Neuron (in vitro differentiated cells): ENCODE results near the gene CPNE5.

Experiments
- H2AFZ ChIP-seq: one replicate; pipeline ENCODE4 v1.6.1; 2013; ENCODE audit warnings: low read depth, mild to moderate bottlenecking, inconsistent platforms, low read length, moderate library complexity
- H3K27me3 ChIP-seq: one replicate; pipeline ENCODE4 v1.6.1; 2013; ENCODE audit warnings: low read length; ENCODE audit not compliant: insufficient read depth
- H3K36me3 ChIP-seq: one replicate; pipeline ENCODE4 v1.6.1; 2013; ENCODE audit warnings: low read length; ENCODE audit not compliant: insufficient read depth
- H3K4me1 ChIP-seq: one replicate; pipeline ENCODE4 v1.6.1; 2013; ENCODE audit warnings: low read length; ENCODE audit not compliant: insufficient read depth
- H3K4me3 ChIP-seq: 2 replicates; pipeline ENCODE4 v1.5.1; 2013; ENCODE audit warnings: mild to moderate bottlenecking, low read length, moderate library complexity
- H3K9me3 ChIP-seq: one replicate; pipeline ENCODE4 v1.6.1; 2013; ENCODE audit warnings: low read length

The CPNE5 gene

DNA sequence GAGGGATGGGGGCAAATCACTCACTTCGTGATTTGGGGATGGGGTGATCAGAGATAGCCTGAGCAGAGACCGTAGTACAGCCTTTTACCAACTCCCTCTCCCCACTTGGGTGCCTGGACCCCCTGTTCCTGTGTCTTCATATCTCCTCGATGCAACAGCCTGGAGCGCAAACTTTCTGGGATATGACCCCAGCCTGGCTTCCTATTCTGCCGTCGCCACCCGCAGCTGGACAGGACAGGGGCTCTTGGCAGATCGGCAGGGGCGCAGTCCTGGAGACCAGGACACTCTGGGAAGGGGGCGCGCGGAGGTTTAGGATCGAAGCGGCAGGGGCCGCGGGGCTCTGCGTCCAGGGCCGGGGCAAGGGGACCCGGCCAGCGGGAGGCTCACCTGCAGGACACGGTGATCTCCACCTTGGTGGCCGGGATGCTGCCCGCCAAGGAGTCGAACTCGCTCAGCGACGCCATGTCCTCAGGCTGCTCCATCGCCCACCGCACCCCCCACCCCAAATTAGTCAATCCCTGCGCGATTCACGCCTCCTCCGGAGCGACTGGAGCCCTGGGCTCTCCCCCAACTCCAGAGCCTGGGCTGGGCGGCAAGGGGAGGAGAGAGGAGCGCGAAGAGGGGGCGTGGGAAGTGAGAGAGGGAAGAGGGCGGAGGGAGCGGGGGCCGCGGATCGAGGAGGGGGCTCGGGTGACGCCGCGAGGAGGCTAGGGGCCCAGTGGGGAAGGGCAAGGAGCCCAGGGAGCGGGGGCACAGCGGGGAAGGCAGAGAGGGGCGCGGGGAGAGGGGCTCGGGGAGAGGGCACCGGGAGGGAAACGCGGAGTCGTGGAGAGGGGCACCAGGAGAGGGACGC is at the start of gene CPNE5:
Gene CPNE5, minus strand, starts transcription at position 549 of the 853 bp plus-strand sequence. Its CDS starts 67 bp downstream, at position 482.
- Histone ChIP-seq H2AFZ (peak within 1 kb of the TSS; percentile 37), H3K4me1 (peaks cover 20% of the 10 kb centered on the region), H3K27me3 (peaks cover 38% of the 10 kb centered on the region), H3K9me3 (no peaks in the 10 kb centered on the region), H3K36me3 (no peaks in the 10 kb centered on the region), H3K4me3 (peak within 1 kb of the TSS; percentile 41)

DNA sequence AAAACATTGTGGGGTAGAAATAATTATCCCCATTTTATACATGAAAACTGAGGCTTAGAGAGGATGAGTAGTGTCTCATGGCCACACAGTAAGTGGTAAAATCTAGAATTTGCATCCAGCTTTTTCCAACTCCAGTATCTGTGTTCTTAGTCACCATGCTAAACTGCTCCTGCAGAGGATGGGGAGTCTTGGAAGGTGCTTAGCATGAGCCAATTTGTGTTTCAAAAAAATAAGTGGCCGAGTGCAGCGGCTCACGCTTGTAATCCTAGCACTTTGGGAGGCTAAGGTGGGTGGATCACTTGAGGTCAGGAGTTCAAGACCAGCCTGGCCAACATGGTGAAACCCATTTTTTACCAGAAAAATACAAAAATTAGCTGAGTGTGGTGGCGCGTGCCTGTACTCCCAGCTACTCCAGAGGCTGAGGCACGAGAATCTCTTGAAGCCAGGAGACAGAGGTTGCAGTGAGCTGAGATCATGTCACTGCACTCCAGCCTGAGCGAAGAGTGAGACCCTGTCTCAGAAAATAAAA is 48.9 kb upstream of the CPNE5 start:
- Histone ChIP-seq H3K9me3 (no peaks in the 10 kb centered on the region), H3K4me3 (no peak overlapping the region), H3K36me3 (no peaks in the 10 kb centered on the region), H3K4me1 (peaks cover 6% of the 10 kb centered on the region), H3K27me3 (no peaks in the 10 kb centered on the region), H2AFZ (no peak overlapping the region)

- H3K4me3 ChIP-seq = peak overlapping the region; percentile 67
- H3K27me3 ChIP-seq = no peaks in the 10 kb centered on the region
- H3K36me3 ChIP-seq = no peaks in the 10 kb centered on the region
- no peaks in the 10 kb centered on the region for H3K9me3 ChIP-seq
- peaks cover 6% of the 10 kb centered on the region for H3K4me1 ChIP-seq
- no peak overlapping the region for H2AFZ ChIP-seq
Measured at GRCh38 chr6:36886950-36887618, 47.8 kb upstream of the CPNE5 start.

DNA sequence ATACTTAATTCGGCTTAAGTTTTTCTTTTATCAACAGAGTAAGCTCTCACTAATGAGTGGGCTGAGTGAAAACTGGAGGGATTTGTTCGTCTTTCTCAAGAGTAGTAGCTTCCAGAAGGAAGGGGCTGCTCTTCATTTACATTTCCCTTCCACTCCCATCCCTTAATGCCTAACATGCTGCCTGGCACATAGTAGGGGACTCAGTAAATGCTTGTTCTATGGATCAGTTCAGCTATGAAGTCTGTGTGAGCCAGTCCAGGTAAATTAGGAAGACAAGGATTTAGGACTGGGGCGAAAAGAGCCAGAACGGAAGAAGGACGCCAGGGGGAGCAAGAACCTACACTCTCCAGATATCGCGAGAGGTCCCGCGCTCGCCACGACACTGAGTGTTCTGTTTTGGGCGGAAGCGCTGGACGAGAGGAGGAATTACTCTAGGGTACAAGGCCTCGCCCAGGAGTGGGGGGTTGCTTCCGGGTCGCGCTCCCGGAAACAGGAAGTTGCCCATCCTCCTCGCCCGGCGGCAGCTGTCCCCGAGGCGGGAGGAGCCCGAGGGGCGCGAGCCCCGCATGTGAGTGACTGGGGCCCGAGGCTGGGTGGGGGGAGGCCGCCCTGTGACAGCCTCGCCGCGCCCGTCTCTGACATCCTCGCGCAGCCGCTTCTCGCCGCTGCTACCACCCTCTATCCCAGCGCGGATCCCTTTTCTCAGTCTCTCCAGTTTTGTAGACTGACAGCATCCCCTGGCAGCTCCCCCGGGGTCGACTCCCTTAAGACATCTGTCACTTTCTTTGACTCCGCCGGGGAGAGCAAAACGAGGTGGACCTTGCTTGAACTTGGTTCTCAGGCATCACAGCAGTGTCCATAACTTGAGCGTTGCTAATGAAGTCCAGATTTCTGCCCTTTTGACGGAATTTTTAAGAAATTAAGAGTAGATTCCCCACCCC is 46.5 kb upstream of the CPNE5 start, which contains the start of gene C6orf89:
Gene C6orf89, plus strand, starts transcription at position 492 of the 941 bp plus-strand sequence. CDS start 13,493 bp downstream, outside the sequence.
- Histone ChIP-seq H3K27me3 (no peaks in the 10 kb centered on the region), H3K9me3 (peaks cover 2% of the 10 kb centered on the region), H2AFZ (peak within 1 kb of the TSS; percentile 96), H3K4me3 (peak within 1 kb of the TSS; percentile 67), H3K36me3 (no peaks in the 10 kb centered on the region), H3K4me1 (peaks cover 6% of the 10 kb centered on the region)

DNA sequence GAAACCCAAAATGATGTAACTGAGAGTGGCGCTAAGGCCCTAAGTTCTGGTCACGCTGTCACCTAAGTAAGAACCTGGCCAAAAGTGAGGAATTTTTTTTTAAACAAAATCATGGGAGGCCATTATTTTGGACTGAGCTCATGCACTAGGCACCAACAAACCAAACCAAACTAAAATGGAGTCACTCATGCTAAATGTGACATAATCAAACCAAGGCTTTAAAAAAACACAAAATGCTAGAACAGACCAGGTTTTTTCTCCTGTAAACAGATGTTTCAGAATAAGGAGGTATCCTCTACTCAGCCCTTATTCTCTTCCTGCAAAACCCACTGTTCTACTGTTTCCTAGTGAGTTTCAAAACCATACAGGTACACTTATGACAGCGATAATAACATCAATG is 45.4 kb upstream of the CPNE5 start:
- H2AFZ ChIP-seq = peak overlapping the region; percentile 96
- no peak overlapping the region for H3K4me3 ChIP-seq
- peaks cover 6% of the 10 kb centered on the region for H3K4me1 ChIP-seq
- H3K36me3 ChIP-seq = no peaks in the 10 kb centered on the region
- H3K9me3 ChIP-seq = peaks cover 2% of the 10 kb centered on the region
- H3K27me3 ChIP-seq = no peaks in the 10 kb centered on the region

- Histone ChIP-seq H3K4me1 (peaks cover 19% of the 10 kb centered on the region), H3K9me3 (no peaks in the 10 kb centered on the region), H2AFZ (peak overlapping the region; percentile 55), H3K27me3 (no peaks in the 10 kb centered on the region), H3K36me3 (peaks cover 18% of the 10 kb centered on the region), H3K4me3 (peak overlapping the region; percentile 87)
Measured at GRCh38 chr6:36875250-36875633, 36.0 kb upstream of the CPNE5 start.

- Histone ChIP-seq H3K4me3 (peak within 1 kb of the TSS; percentile 87), H3K36me3 (peaks cover 24% of the 10 kb centered on the region), H3K9me3 (no peaks in the 10 kb centered on the region), H2AFZ (peak within 1 kb of the TSS; percentile 55), H3K27me3 (no peaks in the 10 kb centered on the region), H3K4me1 (peaks cover 19% of the 10 kb centered on the region)
Measured at GRCh38 chr6:36874443-36875249, 35.4 kb upstream of the CPNE5 start, which contains the start of gene PPIL1. Gene PPIL1, minus strand, starts transcription at chr6:36874803. Its CDS starts 31 bp downstream, at chr6:36874772.

DNA sequence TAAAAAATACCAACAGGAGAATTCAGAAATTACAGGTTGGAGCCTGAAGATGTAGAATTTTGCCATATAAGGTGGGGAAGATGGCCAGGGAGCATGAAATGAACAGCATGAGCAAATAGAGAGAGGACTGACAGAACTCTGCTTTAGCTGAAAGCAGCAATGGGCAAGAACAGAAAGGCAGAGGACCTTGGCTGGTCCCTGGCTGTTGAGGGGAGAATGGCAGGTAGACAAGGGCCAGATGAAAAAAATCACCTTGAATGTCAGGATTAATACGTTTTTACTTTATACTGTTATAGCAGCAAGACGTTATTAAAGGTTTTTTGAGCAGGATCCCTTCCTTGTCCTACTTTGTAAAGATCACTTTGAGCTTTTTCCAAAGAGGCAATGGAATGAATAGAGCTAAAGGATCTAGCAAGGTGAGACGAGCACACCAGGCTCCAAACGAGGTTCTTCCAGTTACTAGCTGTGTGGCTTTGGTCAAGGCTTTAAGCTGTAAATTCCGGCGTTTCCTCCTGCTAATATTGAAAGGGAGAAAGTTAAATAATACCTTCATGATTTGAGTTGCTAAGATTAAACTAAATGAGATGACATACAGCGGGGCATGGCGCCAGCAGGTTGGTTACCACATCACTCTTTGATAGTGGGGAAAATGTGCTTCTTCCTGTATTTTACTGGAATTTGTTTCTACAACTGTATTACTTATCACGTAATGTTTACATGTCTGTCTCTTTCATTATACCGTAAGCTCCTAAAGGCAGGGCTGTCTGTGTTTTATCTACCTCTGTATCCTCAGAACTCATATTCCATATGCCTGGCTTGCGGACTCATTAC is 34.6 kb upstream of the CPNE5 start:
- H3K27me3 ChIP-seq = no peaks in the 10 kb centered on the region
- no peaks in the 10 kb centered on the region for H3K9me3 ChIP-seq
- H3K36me3 ChIP-seq = peaks cover 29% of the 10 kb centered on the region
- peaks cover 19% of the 10 kb centered on the region for H3K4me1 ChIP-seq
- peak overlapping the region; percentile 87 for H3K4me3 ChIP-seq
- H2AFZ ChIP-seq = peak overlapping the region; percentile 55

DNA sequence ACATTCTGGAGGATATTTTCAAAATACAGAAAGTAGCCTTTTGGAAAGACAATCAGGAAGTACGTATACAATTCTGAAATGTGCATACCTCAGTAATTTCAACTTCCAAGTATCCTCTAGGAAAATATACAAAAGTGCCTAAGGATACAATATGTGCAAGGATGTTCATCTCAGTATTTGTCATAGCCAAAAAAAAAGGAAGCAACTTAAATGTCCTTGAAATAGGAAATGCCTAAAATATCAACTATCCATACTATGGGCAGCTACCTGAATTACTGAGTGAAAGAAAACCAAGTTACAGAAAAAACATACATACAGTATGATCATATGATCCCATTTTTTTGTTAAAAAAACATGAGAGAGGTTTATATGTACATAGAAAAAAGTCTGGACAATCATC is 33.9 kb upstream of the CPNE5 start:
- no peak overlapping the region for H2AFZ ChIP-seq

DNA sequence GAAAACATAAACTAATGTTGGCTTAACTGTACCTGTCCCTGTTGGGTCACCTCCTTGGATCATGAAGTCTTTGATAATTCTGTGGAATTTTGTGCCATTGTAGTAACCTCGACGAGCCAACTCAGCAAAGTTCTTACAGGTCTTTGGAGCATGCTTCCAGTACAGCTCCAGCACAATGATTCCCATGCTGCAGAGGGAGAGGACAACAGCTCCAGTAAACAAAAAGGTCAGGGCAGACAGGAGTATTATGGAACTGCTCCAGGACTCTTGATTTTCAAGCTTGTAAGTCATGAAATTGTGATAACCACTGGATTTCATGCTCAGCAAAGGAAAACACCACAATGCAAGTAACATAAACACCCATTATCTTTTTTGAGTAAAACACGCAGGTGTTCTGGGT is 32.4 kb upstream of the CPNE5 start:
- H3K9me3 ChIP-seq = no peaks in the 10 kb centered on the region
- H3K4me3 ChIP-seq = no peak overlapping the region
- H3K36me3 ChIP-seq = peaks cover 41% of the 10 kb centered on the region

More for the DNA sequence above, 33.9 kb upstream of the CPNE5 start:
- H3K4me3 ChIP-seq = peak overlapping the region; percentile 87
- no peaks in the 10 kb centered on the region for H3K9me3 ChIP-seq
- peaks cover 31% of the 10 kb centered on the region for H3K36me3 ChIP-seq
- H3K4me1 ChIP-seq = peaks cover 19% of the 10 kb centered on the region
- no peaks in the 10 kb centered on the region for H3K27me3 ChIP-seq

DNA sequence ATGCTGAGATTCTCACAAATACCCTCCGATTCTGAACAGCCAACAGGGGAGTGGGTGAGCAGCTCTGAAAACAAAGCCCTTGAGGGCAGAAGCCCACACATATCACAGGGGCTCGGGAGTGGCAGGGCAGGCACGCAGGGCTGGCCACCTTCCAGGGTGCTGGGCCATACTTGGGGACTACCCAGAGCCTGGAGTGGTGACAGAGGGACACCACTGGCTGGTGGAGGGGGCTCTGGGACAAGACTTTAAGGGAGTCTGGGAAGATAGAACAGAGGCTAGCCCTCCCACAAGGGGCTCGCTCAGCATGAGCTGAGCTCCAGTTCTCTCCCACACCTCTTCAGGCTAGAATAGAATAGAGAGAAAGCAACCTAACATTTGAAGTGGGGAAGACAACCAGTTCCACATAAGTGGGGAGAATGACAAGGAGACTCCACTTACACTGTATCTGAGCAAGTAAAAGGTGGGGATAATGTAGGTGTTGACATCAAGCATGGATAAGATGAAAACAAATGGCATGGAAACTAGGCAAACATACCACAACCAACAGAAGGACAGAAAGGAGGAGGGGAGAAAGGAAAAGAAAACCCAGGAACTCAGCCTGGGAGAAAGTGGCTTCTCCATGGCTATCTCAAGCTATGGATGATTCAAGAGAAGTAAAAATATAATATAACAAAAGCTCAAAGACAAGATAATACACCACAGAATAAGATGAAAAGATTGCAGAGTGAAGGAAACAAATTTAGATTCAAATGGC is 28.4 kb upstream of the CPNE5 start:
- H3K36me3 ChIP-seq = peaks cover 67% of the 10 kb centered on the region
- no peak overlapping the region for H3K4me3 ChIP-seq
- H3K9me3 ChIP-seq = peaks cover 2% of the 10 kb centered on the region

More for the DNA sequence above, 32.4 kb upstream of the CPNE5 start:
- H2AFZ ChIP-seq = no peak overlapping the region
- H3K4me1 ChIP-seq = peaks cover 19% of the 10 kb centered on the region
- no peaks in the 10 kb centered on the region for H3K27me3 ChIP-seq

More for the DNA sequence above, 28.4 kb upstream of the CPNE5 start:
- Histone ChIP-seq H3K4me1 (no peaks in the 10 kb centered on the region), H2AFZ (no peak overlapping the region), H3K27me3 (no peaks in the 10 kb centered on the region)
